ENCODE measurements around the gene CDC7.

Gene CDC7

DNA sequence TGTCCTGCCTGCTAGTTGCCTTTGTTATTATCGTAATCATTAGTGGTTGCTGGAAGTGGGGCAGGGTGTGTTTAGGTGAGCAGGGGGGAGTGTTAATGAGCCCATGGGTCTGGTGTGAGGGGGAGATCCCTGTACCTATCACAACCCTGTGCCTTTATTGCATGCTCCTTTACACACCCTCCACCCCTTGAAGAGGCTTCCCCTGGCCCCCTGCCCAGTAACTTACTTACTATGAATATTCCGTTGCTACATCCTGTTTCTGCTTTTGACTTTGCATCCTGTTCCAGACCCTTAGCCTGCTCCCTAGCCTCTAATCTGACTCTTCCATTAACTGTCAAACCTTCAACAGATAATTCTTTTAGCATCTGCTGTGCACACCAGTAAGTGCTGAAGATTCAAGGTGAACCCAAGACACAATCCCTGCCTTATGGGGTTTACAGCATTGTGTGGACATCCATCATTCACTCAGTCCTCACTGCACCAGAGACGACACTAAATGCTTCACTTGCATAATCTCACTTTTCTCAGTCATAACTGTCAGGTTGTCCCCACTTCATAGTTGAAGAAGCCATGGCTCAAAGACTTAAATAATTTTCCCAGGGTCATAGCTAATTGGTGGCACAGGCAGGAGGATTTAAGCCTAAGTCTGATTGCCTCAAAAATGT is 47.9 kb downstream of the CDC7 start:
- Histone ChIP-seq H3K4me1 (ENCODE audit: control insufficient read depth, low read length) (peaks cover 13% of the 10 kb centered on the region), H3K9me3 (ENCODE audit: control insufficient read depth, insufficient read depth, low read length) (no peaks in the 10 kb centered on the region), H4K20me1 (ENCODE audit: control insufficient read depth, insufficient read depth, low read depth, low read length) (no peaks in the 10 kb centered on the region), H3K27me3 (ENCODE audit: control insufficient read depth, low read length) (no peaks in the 10 kb centered on the region; the same call in 1 of the 2 replicates), H3K27ac (ENCODE audit: low read depth, low read length) (no peak overlapping the region), H3K36me3 (ENCODE audit: control insufficient read depth, low read length) (no peaks in the 10 kb centered on the region), H3K9me2 (replicated peaks; ENCODE audit: control insufficient read depth, low read length) (no peaks in the 10 kb centered on the region), H3F3A (ENCODE audit: control insufficient read depth, insufficient read depth) (no peaks in the 10 kb centered on the region), H3K4me2 (ENCODE audit: low read length) (peak overlapping the region; percentile 15; the same call in 1 of the 2 replicates), H3K4me3 (ENCODE audit: low read length) (peak overlapping the region; percentile 16; the same call in 1 of the 2 replicates), H3K79me2 (ENCODE audit: control insufficient read depth, low read length) (no peaks in the 10 kb centered on the region)
- TF ChIP-seq EZH2phosphoT487 (IDR thresholded peaks at IDR 0.05; ENCODE audit: borderline replicate concordance, low read length): no peak
- TF ChIP-seq, protein P1, sequence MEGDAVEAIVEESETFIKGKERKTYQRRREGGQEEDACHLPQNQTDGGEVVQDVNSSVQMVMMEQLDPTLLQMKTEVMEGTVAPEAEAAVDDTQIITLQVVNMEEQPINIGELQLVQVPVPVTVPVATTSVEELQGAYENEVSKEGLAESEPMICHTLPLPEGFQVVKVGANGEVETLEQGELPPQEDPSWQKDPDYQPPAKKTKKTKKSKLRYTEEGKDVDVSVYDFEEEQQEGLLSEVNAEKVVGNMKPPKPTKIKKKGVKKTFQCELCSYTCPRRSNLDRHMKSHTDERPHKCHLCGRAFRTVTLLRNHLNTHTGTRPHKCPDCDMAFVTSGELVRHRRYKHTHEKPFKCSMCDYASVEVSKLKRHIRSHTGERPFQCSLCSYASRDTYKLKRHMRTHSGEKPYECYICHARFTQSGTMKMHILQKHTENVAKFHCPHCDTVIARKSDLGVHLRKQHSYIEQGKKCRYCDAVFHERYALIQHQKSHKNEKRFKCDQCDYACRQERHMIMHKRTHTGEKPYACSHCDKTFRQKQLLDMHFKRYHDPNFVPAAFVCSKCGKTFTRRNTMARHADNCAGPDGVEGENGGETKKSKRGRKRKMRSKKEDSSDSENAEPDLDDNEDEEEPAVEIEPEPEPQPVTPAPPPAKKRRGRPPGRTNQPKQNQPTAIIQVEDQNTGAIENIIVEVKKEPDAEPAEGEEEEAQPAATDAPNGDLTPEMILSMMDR (IDR thresholded peaks at IDR 0.05; ENCODE audit: low read depth, low read length, poor library complexity, severe bottlenecking): no peak

DNA sequence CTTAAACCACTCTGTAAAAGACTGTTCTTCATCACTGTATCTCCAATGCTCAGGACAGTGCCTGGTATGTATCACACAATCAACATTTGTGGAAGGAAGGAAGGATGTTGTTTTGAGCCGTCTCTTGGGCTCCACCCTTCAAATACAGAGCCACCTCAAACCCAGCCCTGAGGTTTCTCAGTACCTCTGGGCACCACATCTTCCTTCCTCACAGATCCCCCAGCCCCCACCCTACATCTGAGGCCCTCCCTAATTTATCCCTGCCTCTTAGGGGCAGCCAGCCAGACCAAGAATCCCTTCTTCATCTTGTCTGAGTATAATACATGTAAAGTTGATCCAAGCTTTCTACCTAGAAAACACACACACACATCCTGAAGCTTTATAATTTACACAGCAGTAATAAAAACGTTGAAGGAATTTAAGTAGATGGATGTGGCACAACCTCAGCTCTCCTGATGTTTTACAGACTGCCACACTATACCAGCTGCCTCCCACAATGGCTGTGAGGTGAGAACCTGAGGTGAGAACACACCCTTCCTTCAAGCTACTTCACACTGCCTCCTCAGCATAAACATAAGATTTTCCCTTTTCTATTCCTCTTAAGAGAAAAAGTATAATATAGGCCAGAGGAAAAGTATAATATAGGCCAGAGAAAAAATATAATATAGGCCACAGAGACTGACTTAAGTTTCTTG is 48.5 kb downstream of the CDC7 start:
- 0 out of 2 replicates have a peak overlapping the region, but pooled peaks have one; percentile 15 for H3K4me2 ChIP-seq (ENCODE audit: low read length)
- no peaks in the 10 kb centered on the region for H4K20me1 ChIP-seq (ENCODE audit: control insufficient read depth, insufficient read depth, low read depth, low read length)
- no peak overlapping the region for H3K4me3 ChIP-seq (ENCODE audit: low read length)

DNA sequence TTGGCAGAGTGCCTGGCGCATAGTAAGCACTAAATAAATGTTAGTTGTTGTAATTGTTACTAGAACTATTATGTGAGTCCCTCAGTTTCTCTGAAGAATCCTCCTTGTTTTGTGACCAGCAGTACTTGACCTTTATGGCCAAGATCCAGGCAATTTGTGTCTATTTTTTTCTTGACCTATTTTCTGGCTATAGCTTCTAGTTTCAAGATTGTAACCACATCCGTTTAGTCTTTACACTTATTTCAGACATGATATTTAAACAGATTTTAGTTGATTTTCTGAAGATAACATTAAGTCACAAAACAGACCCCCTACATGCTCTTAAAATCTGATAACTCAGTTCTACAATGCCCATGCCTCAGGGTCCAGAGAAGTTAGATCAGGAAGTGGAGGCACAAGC is 50.3 kb downstream of the CDC7 start:
- H3K27me3 ChIP-seq (ENCODE audit: control insufficient read depth, low read length): no peaks in the 10 kb centered on the region; the same call in 1 of the 2 replicates

More for the DNA sequence above, 48.5 kb downstream of the CDC7 start:
- no peaks in the 10 kb centered on the region for H3K9me2 ChIP-seq (replicated peaks; ENCODE audit: control insufficient read depth, low read length)
- no peaks in the 10 kb centered on the region for H3F3A ChIP-seq (ENCODE audit: control insufficient read depth, insufficient read depth)
- no peaks in the 10 kb centered on the region for H3K79me2 ChIP-seq (ENCODE audit: control insufficient read depth, low read length)
- TF ChIP-seq, protein P1 (IDR thresholded peaks at IDR 0.05; ENCODE audit: low read depth, low read length, poor library complexity, severe bottlenecking): no peak
- no peak for TF ChIP-seq EZH2phosphoT487 (IDR thresholded peaks at IDR 0.05; ENCODE audit: borderline replicate concordance, low read length)
- H3K4me1 ChIP-seq (ENCODE audit: control insufficient read depth, low read length): peaks cover 13% of the 10 kb centered on the region
- no peaks in the 10 kb centered on the region; the same call in 1 of the 2 replicates for H3K27me3 ChIP-seq (ENCODE audit: control insufficient read depth, low read length)
- H3K27ac ChIP-seq (ENCODE audit: low read depth, low read length): no peak overlapping the region
- no peaks in the 10 kb centered on the region for H3K36me3 ChIP-seq (ENCODE audit: control insufficient read depth, low read length)
- no peaks in the 10 kb centered on the region for H3K9me3 ChIP-seq (ENCODE audit: control insufficient read depth, insufficient read depth, low read length)

More for the DNA sequence above, 50.3 kb downstream of the CDC7 start:
- no peak overlapping the region for H3K4me2 ChIP-seq (ENCODE audit: low read length)
- no peaks in the 10 kb centered on the region for H4K20me1 ChIP-seq (ENCODE audit: control insufficient read depth, insufficient read depth, low read depth, low read length)
- H3K9me2 ChIP-seq (replicated peaks; ENCODE audit: control insufficient read depth, low read length): no peaks in the 10 kb centered on the region
- no peak overlapping the region for H3K27ac ChIP-seq (ENCODE audit: low read depth, low read length)
- H3K9me3 ChIP-seq (ENCODE audit: control insufficient read depth, insufficient read depth, low read length): no peaks in the 10 kb centered on the region
- no peaks in the 10 kb centered on the region for H3F3A ChIP-seq (ENCODE audit: control insufficient read depth, insufficient read depth)
- H3K79me2 ChIP-seq (ENCODE audit: control insufficient read depth, low read length): no peaks in the 10 kb centered on the region
- no peak overlapping the region for H3K4me3 ChIP-seq (ENCODE audit: low read length)
- TF ChIP-seq, protein P1 (IDR thresholded peaks at IDR 0.05; ENCODE audit: low read depth, low read length, poor library complexity, severe bottlenecking): no peak
- no peak for TF ChIP-seq EZH2phosphoT487 (IDR thresholded peaks at IDR 0.05; ENCODE audit: borderline replicate concordance, low read length)
- peaks cover 13% of the 10 kb centered on the region for H3K4me1 ChIP-seq (ENCODE audit: control insufficient read depth, low read length)
- H3K36me3 ChIP-seq (ENCODE audit: control insufficient read depth, low read length): no peaks in the 10 kb centered on the region
